ENCODE measurements around the gene TAOK2. TPM values are rescaled to one million over a fixed set of nuclear protein-coding genes. Genes with fewer than 3 reads are reported as not detected.
"Not testable (repeated sequence)": the region's sequence is repeated elsewhere in the genome, so short reads cannot be mapped to it uniquely, and the experiment has no call there.

The TAOK2 gene
- total RNA-seq, 1 donor: 10.5 TPM

- no peaks in the 10 kb centered on the region for H3K9me3 ChIP-seq (ENCODE audit: low read depth, low read length)
- H3K27me3 ChIP-seq (ENCODE audit: insufficient read depth, low read length): peaks cover 26% of the 10 kb centered on the region
- H3K4me3 ChIP-seq (ENCODE audit: low read length): no peak overlapping the region
- no peaks in the 10 kb centered on the region for H3K4me1 ChIP-seq (ENCODE audit: insufficient read depth, low read length)
Measured at GRCh38 chr16:30028438-30029076, 54.9 kb downstream of the TAOK2 start.

- H3K4me1 ChIP-seq (ENCODE audit: insufficient read depth, low read length): no peaks in the 10 kb centered on the region
- H3K27me3 ChIP-seq (ENCODE audit: insufficient read depth, low read length): peaks cover 26% of the 10 kb centered on the region
- no peaks in the 10 kb centered on the region for H3K9me3 ChIP-seq (ENCODE audit: low read depth, low read length)
- no peak overlapping the region for H3K4me3 ChIP-seq (ENCODE audit: low read length)
Measured at GRCh38 chr16:30030011-30030685, 56.5 kb downstream of the TAOK2 start.

GRCh38 chr16:30030841-30031413 is 57.3 kb downstream of the TAOK2 start, which contains the start of gene TLCD3B:
Gene TLCD3B (minus strand): TSS chr16:30031271. CDS start chr16:30030527, 744 bp downstream.
- Histone ChIP-seq H3K4me1 (ENCODE audit: insufficient read depth, low read length) (no peaks in the 10 kb centered on the region), H3K9me3 (ENCODE audit: low read depth, low read length) (no peaks in the 10 kb centered on the region), H3K27me3 (ENCODE audit: insufficient read depth, low read length) (peaks cover 26% of the 10 kb centered on the region), H3K4me3 (ENCODE audit: low read length) (no peak within 1 kb of the TSS)

DNA sequence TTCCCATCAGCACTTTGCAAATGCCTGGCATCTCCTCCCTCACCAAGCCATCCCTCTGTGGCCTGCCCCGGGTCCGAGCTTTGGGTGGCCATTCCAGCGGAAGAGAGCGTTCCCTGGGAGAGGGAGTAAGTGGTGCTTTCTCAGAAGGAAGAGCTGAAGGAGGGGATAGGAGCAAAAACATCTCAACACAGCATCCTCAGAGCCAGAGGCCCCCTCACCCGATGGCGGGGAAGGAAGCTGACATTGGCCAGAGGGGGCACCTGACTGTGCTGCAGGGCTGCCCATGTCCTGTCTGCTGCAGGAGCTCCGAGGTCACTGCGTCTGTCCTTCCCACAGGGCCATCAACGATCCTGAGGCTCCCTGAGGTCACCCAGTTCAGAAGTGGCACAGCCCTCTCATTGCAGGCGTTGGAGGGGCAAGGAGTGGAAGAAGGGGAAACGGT is 57.8 kb downstream of the TAOK2 start:
- Histone ChIP-seq H3K27me3 (ENCODE audit: insufficient read depth, low read length) (peaks cover 26% of the 10 kb centered on the region), H3K4me1 (ENCODE audit: insufficient read depth, low read length) (no peaks in the 10 kb centered on the region), H3K9me3 (ENCODE audit: low read depth, low read length) (no peaks in the 10 kb centered on the region), H3K4me3 (ENCODE audit: low read length) (no peak overlapping the region)

- Histone ChIP-seq H3K4me1 (ENCODE audit: insufficient read depth, low read length) (no peaks in the 10 kb centered on the region), H3K4me3 (ENCODE audit: low read length) (no peak overlapping the region), H3K9me3 (ENCODE audit: low read depth, low read length) (no peaks in the 10 kb centered on the region), H3K27me3 (ENCODE audit: insufficient read depth, low read length) (peaks cover 26% of the 10 kb centered on the region)
Measured at GRCh38 chr16:30032083-30032819, 58.6 kb downstream of the TAOK2 start.

GRCh38 chr16:30033270-30033669 is 59.6 kb downstream of the TAOK2 start:
- H3K9me3 ChIP-seq (ENCODE audit: low read depth, low read length): no peaks in the 10 kb centered on the region
- peaks cover 26% of the 10 kb centered on the region for H3K27me3 ChIP-seq (ENCODE audit: insufficient read depth, low read length)

GRCh38 chr16:30040221-30040620 is 66.6 kb downstream of the TAOK2 start:
- Histone ChIP-seq H3K27me3 (ENCODE audit: insufficient read depth, low read length) (no peaks in the 10 kb centered on the region), H3K4me3 (ENCODE audit: low read length) (no peak overlapping the region), H3K4me1 (ENCODE audit: insufficient read depth, low read length) (no peaks in the 10 kb centered on the region), H3K9me3 (ENCODE audit: low read depth, low read length) (no peaks in the 10 kb centered on the region)

More at GRCh38 chr16:30033270-30033669, 59.6 kb downstream of the TAOK2 start:
- no peak overlapping the region for H3K4me3 ChIP-seq (ENCODE audit: low read length)
- no peaks in the 10 kb centered on the region for H3K4me1 ChIP-seq (ENCODE audit: insufficient read depth, low read length)

DNA sequence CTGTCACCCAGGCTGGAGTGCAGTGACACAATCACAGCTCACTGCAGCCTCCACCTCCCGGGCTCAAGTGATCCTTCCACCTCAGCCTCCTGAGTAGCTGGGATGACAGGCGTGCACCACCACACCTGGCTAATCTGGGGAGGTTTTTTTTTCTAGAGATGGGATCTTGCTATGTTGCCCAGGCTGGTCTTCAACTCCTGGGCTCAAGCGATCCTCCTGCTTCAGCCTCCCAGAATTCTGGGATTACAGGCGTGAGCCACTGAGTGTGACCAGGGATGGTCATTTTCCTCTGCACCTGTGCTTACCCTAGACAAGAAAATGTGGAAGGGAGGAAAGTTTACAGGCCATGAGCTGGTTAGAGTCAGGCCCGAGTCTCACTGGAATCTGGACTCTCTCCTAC is 67.0 kb downstream of the TAOK2 start:
- H3K9me3 ChIP-seq (ENCODE audit: low read depth, low read length); H3K4me1 ChIP-seq (ENCODE audit: insufficient read depth, low read length); H3K4me3 ChIP-seq (ENCODE audit: low read length); H3K27me3 ChIP-seq (ENCODE audit: insufficient read depth, low read length): not testable (repeated sequence)

DNA sequence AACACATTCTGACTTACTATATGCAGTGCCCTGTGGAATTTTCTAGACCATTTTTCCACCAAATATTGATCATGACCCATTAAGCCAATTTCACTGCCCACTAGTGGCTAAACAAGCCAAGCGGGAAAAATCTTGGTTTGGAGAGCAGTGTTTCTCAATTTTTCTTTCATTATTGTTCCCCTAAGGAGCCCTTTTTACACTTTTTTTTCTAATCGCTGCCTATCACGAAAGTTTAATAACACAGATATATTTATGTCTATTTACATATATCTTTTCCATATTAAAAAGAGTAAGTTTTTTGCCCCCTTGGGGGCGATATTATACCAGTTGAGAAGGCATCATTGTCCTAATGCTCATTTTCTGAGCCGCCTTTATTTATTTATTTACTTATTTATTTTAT is 68.2 kb downstream of the TAOK2 start:
- Histone ChIP-seq H3K9me3 (ENCODE audit: low read depth, low read length) (no peaks in the 10 kb centered on the region), H3K27me3 (ENCODE audit: insufficient read depth, low read length) (no peaks in the 10 kb centered on the region), H3K4me3 (ENCODE audit: low read length) (no peak overlapping the region), H3K4me1 (ENCODE audit: insufficient read depth, low read length) (no peaks in the 10 kb centered on the region)

Other genes with a start within 250 kb of the TAOK2 start
- 87.9 TPM for gene C16orf54, start 227.9 kb upstream of the TAOK2 start, total RNA-seq
- gene ZG16, start 195.6 kb upstream of the TAOK2 start, total RNA-seq: not detected
- 78.5 TPM for gene KIF22, start 183.1 kb upstream of the TAOK2 start, total RNA-seq
- gene MAZ, start 167.3 kb upstream of the TAOK2 start, total RNA-seq: 132 TPM
- gene PRRT2, start 161.7 kb upstream of the TAOK2 start, total RNA-seq: 0.52 TPM
- 14.4 TPM for gene PAGR1, start 157.7 kb upstream of the TAOK2 start, total RNA-seq
- 75.6 TPM for gene MVP, start 153.4 kb upstream of the TAOK2 start, total RNA-seq
- gene CDIPT, start 110.6 kb upstream of the TAOK2 start, total RNA-seq: 22.1 TPM
- gene SEZ6L2, start 74.3 kb upstream of the TAOK2 start, total RNA-seq: under 0.01 TPM
- not detected for gene ASPHD1, start 73.4 kb upstream of the TAOK2 start, total RNA-seq
- 21.5 TPM for gene KCTD13, start 47.6 kb upstream of the TAOK2 start, total RNA-seq
- 61.1 TPM for gene TMEM219, start 11.8 kb upstream of the TAOK2 start, total RNA-seq
- gene HIRIP3, start 21.7 kb downstream of the TAOK2 start, total RNA-seq: 3.9 TPM
- gene INO80E, start 22.4 kb downstream of the TAOK2 start, total RNA-seq: 32.0 TPM
- not detected for gene DOC2A, start 37.2 kb downstream of the TAOK2 start, total RNA-seq
- gene C16orf92, start 49.3 kb downstream of the TAOK2 start, total RNA-seq: not detected
- gene TLCD3B, start 57.4 kb downstream of the TAOK2 start, total RNA-seq: not detected
- gene ALDOA, start 91.9 kb downstream of the TAOK2 start, total RNA-seq: 343 TPM
- gene PPP4C, start 102.1 kb downstream of the TAOK2 start, total RNA-seq: 79.7 TPM
- 0.10 TPM for gene TBX6, start 118.1 kb downstream of the TAOK2 start, total RNA-seq
- gene YPEL3, start 122.3 kb downstream of the TAOK2 start, total RNA-seq: 66.0 TPM
- 0.31 TPM for gene GDPD3, start 139.7 kb downstream of the TAOK2 start, total RNA-seq
- gene MAPK3, start 149.4 kb downstream of the TAOK2 start, total RNA-seq: 26.1 TPM
- gene CORO1A, start 209.7 kb downstream of the TAOK2 start, total RNA-seq: 361 TPM
- gene BOLA2B, start 219.8 kb downstream of the TAOK2 start, total RNA-seq: 35.4 TPM
- gene SLX1A, start 220.0 kb downstream of the TAOK2 start, total RNA-seq: 22.5 TPM
- 3.8 TPM for gene SULT1A3, start 225.4 kb downstream of the TAOK2 start, total RNA-seq

All from mononuclear cell (primary cell).